Endothelial cell of umbilical vein (primary cell): ENCODE results near the gene EIF5A2. TPM values are rescaled to one million over a fixed set of nuclear protein-coding genes. Genes with fewer than 3 reads are reported as not detected.

Source experiments
- BruUV-seq: library from RNA; stranded (reverse); fragments of 400-500 nt; replicated peaks from 2 replicates; lab custom pipeline; 2021; lab: Mats Ljungman, UMichigan
- CTCF ChIA-PET: fragments of 300-600, 350-600 bp; sonication (Branson Sonifier 250); formaldehyde crosslinking; loops from one replicate; lab custom pipeline; 2021; ENCODE audit warnings: antibody characterized with exemption, inconsistent platforms; lab: Charles Lee
- POLR2A ChIA-PET: fragments of 300-600, 350-600 bp; sonication (Branson Sonifier 250); formaldehyde crosslinking; loops from one replicate; lab custom pipeline; 2021; ENCODE audit warnings: antibody characterized with exemption, inconsistent platforms; lab: Charles Lee
- DNase-seq: peaks from one replicate; pipeline ENCODE4 v3.0.0-alpha.2; 2011; ENCODE audit warnings: low read depth, low spot score
- FAIRE-seq: peaks from 2 replicates; lab custom pipeline; 2011; peaks lifted over from hg19 to GRCh38; lab: Jason Lieb, UNC
- H2AFZ ChIP-seq: 2 replicates; pipeline ENCODE4 v1.6.0; 2012; ENCODE audit warnings: low read depth, low read length, control low read depth, inconsistent platforms
- H3K27ac ChIP-seq: 2 replicates; pipeline ENCODE4 v1.5.1; 2011; ENCODE audit warnings: low read depth, mild to moderate bottlenecking, control low read depth, low read length, moderate library complexity; ENCODE audit not compliant: insufficient read depth
- H3K27me3 ChIP-seq, 2 experiments: 2 replicates each; pipeline versions ENCODE4 v1.6.0 to v1.6.1; 2011; ENCODE audit warnings: low read length in 2 of 2, mixed read lengths in 1 of 2; ENCODE audit not compliant: control insufficient read depth in 2 of 2, insufficient read depth in 2 of 2
- H3K36me3 ChIP-seq, 2 experiments: 2 replicates in 1 of 2; 3 replicates in 1 of 2; pipeline ENCODE4 v1.5.1; 2011; ENCODE audit warnings: low read length in 2 of 2, mild to moderate bottlenecking in 1 of 2, moderate library complexity in 1 of 2; ENCODE audit not compliant: control insufficient read depth in 2 of 2, insufficient read depth in 2 of 2; ENCODE audit errors: extremely low read depth in 1 of 2
- H3K4me1 ChIP-seq: 3 replicates; pipeline ENCODE4 v1.5.1; 2011; ENCODE audit warnings: mild to moderate bottlenecking, low read length; ENCODE audit not compliant: control insufficient read depth, insufficient read depth; ENCODE audit errors: extremely low read depth
- H3K4me2 ChIP-seq: 2 replicates; pipeline ENCODE4 v1.6.1; 2011; ENCODE audit warnings: low read length, control low read depth, mixed read lengths; ENCODE audit not compliant: insufficient read depth
- H3K4me3 ChIP-seq, 3 experiments: fragments of 200-600 bp in 1 of 3; sonication (generic), shearing (Covaris generic) in 1 of 3; replicated peaks in 1 of 3; 2 replicates each; pipeline ENCODE4 v1.5.1; 2011 to 2016; ENCODE audit warnings: control low read depth in 3 of 3, low read length in 3 of 3, mild to moderate bottlenecking in 2 of 3, inconsistent platforms in 1 of 3, low read depth in 1 of 3, moderate library complexity in 1 of 3; ENCODE audit not compliant: insufficient read depth in 1 of 3
- H3K79me2 ChIP-seq: 2 replicates; pipeline ENCODE4 v1.6.0; 2012; ENCODE audit warnings: low read length, inconsistent platforms; ENCODE audit not compliant: control insufficient read depth, insufficient read depth
- H3K9ac ChIP-seq: replicated peaks from 2 replicates; pipeline ENCODE3; 2011; ENCODE audit warnings: low read length, control low read depth; ENCODE audit not compliant: insufficient read depth; ENCODE audit errors: extremely low read depth
- H3K9me1 ChIP-seq: replicated peaks from 3 replicates; pipeline ENCODE4 v1.6.0; 2011; ENCODE audit warnings: mild to moderate bottlenecking, low read length; ENCODE audit not compliant: control insufficient read depth, insufficient read depth; ENCODE audit errors: extremely low read depth
- H3K9me3 ChIP-seq: replicated peaks from 2 replicates; pipeline ENCODE4 v1.5.1; 2012; ENCODE audit warnings: low read length, inconsistent platforms; ENCODE audit not compliant: control insufficient read depth, insufficient read depth
- H4K20me1 ChIP-seq: replicated peaks from 2 replicates; pipeline ENCODE3; 2011; ENCODE audit warnings: mild to moderate bottlenecking, low read length; ENCODE audit not compliant: control insufficient read depth, insufficient read depth; ENCODE audit errors: extremely low read depth
- EZH2 ChIP-seq: IDR thresholded peaks from 2 replicates; pipeline ENCODE4 v1.6.1; 2012; ENCODE audit warnings: borderline replicate concordance, low read depth, mild to moderate bottlenecking, moderate library complexity, low read length, inconsistent platforms; ENCODE audit not compliant: severe bottlenecking
- FOS ChIP-seq: IDR thresholded peaks from 2 replicates; pipeline ENCODE4 v1.6.1; 2011; ENCODE audit warnings: mild to moderate bottlenecking, low read length, moderate library complexity, borderline replicate concordance; ENCODE audit not compliant: insufficient read depth
- JUN ChIP-seq: IDR thresholded peaks from 2 replicates; pipeline ENCODE4 v1.6.1; 2011; ENCODE audit warnings: borderline replicate concordance, low read depth; ENCODE audit not compliant: insufficient read length, insufficient read depth
- MAX ChIP-seq: IDR thresholded peaks from 2 replicates; pipeline ENCODE4 v1.6.1; 2011; ENCODE audit not compliant: insufficient read depth, insufficient read length
- MYC ChIP-seq: IDR thresholded peaks from one replicate; pipeline ENCODE4 v1.6.1; 2011; ENCODE audit warnings: mild to moderate bottlenecking, low read depth, low read length
- POLR2A ChIP-seq: IDR thresholded peaks from 2 replicates; pipeline ENCODE4 v1.6.1; 2012; ENCODE audit warnings: low read depth, mild to moderate bottlenecking, control low read depth, low read length
- POLR2AphosphoS5 ChIP-seq: IDR thresholded peaks from 2 replicates; pipeline ENCODE4 v1.6.1; 2012; ENCODE audit warnings: low read depth, mild to moderate bottlenecking, control low read depth, low read length, moderate library complexity; ENCODE audit not compliant: insufficient read depth
- dilution Hi-C: fragments of 300-500 bp; cut with MboI; formaldehyde crosslinking; loops from one replicate; pipeline ENCODE4 v1.15.0; 2019; ENCODE audit warnings: low sequenced_read_pairs; ENCODE audit not compliant: extremely low pct_ligation_motif_present
- intact Hi-C: fragments of 100-400 bp; cut with micrococcal nuclease; formaldehyde crosslinking; loops from one replicate; pipeline ENCODE4 v1.10.0; 2022
- polyA plus RNA-seq, 4 experiments: library from polyadenylated mRNA; depleted of rRNA in 3 of 4; stranded (reverse) in 3 of 4; unstranded in 1 of 4; fragments of >200 nt; gene quantifications; 2 replicates each; pipeline versions ENCODE4 v1.2.1 to v1.2.3, GENCODE V29; 2011 to 2012; ENCODE audit warnings: missing spikeins in 1 of 4
- total RNA-seq: library from RNA; stranded (reverse); gene quantifications from 2 replicates; pipeline ENCODE4 v1.2.3, GENCODE V29; 2021
- TF ChIP-seq, protein P1 (sequence below), 2 donors: IDR thresholded peaks; 1 replicate in 1 of 2; 2 replicates in 1 of 2; pipeline ENCODE4 v1.5.1; 2011; ENCODE audit warnings: low read length in 2 of 2, mild to moderate bottlenecking in 2 of 2, moderate library complexity in 2 of 2, control low read depth in 1 of 2, inconsistent platforms in 1 of 2, low read depth in 1 of 2; ENCODE audit not compliant: insufficient read depth in 1 of 2; ENCODE audit errors: extremely low read depth in 1 of 2

The EIF5A2 gene
- total and polyA plus RNA-seq, 2 donors (not counting 3 experiments of a cell fraction or from before 2014, with no cell fraction given) = 3.7 to 10.9 TPM

- H3K4me1 ChIP-seq = no peaks in the 10 kb centered on the region
- dilution Hi-C loops = no loop called here
These were observed 10.3 kb upstream of the EIF5A2 start for GRCh38 chr3:170918715-170919114.

More at GRCh38 chr3:170918715-170919114, 10.3 kb upstream of the EIF5A2 start:
- Histone ChIP-seq H3K79me2 (no peaks in the 10 kb centered on the region), H3K4me3 (no peak overlapping the region), H3K36me3 (no peaks in the 10 kb centered on the region), H2AFZ (no peak overlapping the region), H3K27me3 (peaks cover 2 to 3% of the 10 kb centered on the region in 2 experiments), H3K9me1 (no peaks in the 10 kb centered on the region), H3K4me2 (no peak overlapping the region), H3K27ac (no peak overlapping the region), H4K20me1 (no peaks in the 10 kb centered on the region), H3K9me3 (no peaks in the 10 kb centered on the region), H3K9ac (no peak overlapping the region)
- FAIRE-seq (no peak), DNase-seq (no peak)
- intact Hi-C loops = no loop called here
- ChIA-PET CTCF (no interaction called here), POLR2A (interaction anchor here (0.6 kb wide), 1 partner anchor 16 kb away, joined by 12 read pairs; no protein-coding TSS in a partner anchor)
- TF ChIP-seq, protein P1, sequence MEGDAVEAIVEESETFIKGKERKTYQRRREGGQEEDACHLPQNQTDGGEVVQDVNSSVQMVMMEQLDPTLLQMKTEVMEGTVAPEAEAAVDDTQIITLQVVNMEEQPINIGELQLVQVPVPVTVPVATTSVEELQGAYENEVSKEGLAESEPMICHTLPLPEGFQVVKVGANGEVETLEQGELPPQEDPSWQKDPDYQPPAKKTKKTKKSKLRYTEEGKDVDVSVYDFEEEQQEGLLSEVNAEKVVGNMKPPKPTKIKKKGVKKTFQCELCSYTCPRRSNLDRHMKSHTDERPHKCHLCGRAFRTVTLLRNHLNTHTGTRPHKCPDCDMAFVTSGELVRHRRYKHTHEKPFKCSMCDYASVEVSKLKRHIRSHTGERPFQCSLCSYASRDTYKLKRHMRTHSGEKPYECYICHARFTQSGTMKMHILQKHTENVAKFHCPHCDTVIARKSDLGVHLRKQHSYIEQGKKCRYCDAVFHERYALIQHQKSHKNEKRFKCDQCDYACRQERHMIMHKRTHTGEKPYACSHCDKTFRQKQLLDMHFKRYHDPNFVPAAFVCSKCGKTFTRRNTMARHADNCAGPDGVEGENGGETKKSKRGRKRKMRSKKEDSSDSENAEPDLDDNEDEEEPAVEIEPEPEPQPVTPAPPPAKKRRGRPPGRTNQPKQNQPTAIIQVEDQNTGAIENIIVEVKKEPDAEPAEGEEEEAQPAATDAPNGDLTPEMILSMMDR (IDR thresholded peaks at IDR 0.05; ENCODE audit: extremely low read depth in 1 of 2, insufficient read depth in 1 of 2, low read depth in 1 of 2, low read length in 2 of 2) = no peak
- TF ChIP-seq MYC = no peak
- no peak for TF ChIP-seq JUN
- TF ChIP-seq POLR2AphosphoS5 = no peak
- no peak for TF ChIP-seq MAX
- TF ChIP-seq EZH2 = no peak
- TF ChIP-seq FOS = no peak
- no peak for TF ChIP-seq POLR2A
- BruUV-seq = no TSS peak
